ENCODE results near the gene EIF2S2. TPM values are rescaled to one million over a fixed set of nuclear protein-coding genes. Genes with fewer than 3 reads are reported as not detected.

Gene EIF2S2
- total RNA-seq, 4 donors from 2014 or later, result 32.8 to 43.1 (median 41.0) TPM

DNA sequence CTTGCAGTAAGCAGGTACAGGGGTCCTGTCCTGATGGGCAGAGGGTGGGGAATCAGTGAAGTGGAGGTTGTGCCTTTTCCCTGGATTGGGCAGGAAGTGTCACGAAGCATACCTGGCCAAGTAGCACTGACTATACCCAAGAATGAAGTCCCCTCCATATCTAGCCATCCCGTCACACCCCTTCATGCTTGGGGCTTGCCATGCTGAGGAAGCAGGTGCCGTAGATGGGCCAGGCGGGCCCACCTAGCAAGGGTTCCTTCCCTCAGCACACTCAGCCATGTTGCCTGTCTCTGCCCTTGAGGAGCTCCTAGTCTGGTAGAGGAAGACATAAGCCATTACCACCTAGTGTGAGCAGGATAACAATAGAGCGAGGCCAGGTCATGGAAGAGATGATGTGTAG, 33.5 kb downstream of the EIF2S2 start:
- TF ChIP-seq POLR2A (IDR thresholded peaks at IDR 0.05), result no peak
- no peak for TF ChIP-seq CTCF (IDR thresholded peaks at IDR 0.05)
- Histone ChIP-seq H3K36me3 (peaks cover 0 to 95% (median 8%) of the 10 kb centered on the region in 3 donors), H3K4me3 (no peak overlapping the region), H3K27ac (no peak overlapping the region), H3K27me3 (no peaks in the 10 kb centered on the region), H3K9me3 (no peaks in the 10 kb centered on the region), H3K4me1 (peaks cover 0 to 19% (median 0%) of the 10 kb centered on the region in 4 donors)
- WGBS, 2 donors, result 95 to 98% methylated on average over 5 of the region's 5 CpGs
- DNase-seq (ENCODE audit: low spot score in 2 of 2), result no peak

DNA sequence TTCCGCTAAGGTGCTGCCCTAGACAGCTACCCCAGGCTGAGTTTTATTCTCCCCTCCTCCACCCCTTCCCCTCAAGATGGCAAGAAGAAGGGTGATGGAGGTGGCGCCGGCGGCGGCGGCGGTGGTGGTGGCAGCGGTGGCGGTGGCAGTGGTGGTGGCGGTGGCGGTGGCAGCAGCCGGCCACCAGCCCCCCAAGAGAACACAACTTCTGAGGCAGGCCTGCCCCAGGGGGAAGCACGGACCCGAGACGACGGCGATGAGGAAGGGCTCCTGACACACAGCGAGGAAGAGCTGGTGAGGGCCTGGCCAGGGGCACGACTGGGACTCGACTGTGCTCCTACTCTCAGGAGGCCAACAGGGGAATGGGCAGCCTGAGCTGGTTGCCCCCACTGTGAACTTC, 35.1 kb downstream of the EIF2S2 start:
- no peak for TF ChIP-seq EP300 (IDR thresholded peaks at IDR 0.05)
- TF ChIP-seq CTCF (IDR thresholded peaks at IDR 0.05), result no peak
- no peak for TF ChIP-seq POLR2A (IDR thresholded peaks at IDR 0.05)
- no peaks in the 10 kb centered on the region for H3K27me3 ChIP-seq
- no peak overlapping the region for H3K27ac ChIP-seq
- WGBS, 2 donors, result 88 to 93% methylated on average over 20 of the region's 20 CpGs
- no peak for DNase-seq (ENCODE audit: low spot score in 2 of 2)
- H3K4me3 ChIP-seq, result no peak overlapping the region
- H3K36me3 ChIP-seq, result peaks cover 0 to 96% (median 8%) of the 10 kb centered on the region in 3 donors
- H3K4me1 ChIP-seq, result peaks cover 0 to 3% (median 0%) of the 10 kb centered on the region in 4 donors
- no peaks in the 10 kb centered on the region for H3K9me3 ChIP-seq

GRCh38 chr20:34075647-34076046, 36.4 kb downstream of the EIF2S2 start:
- Histone ChIP-seq H3K36me3 (peaks cover 0 to 86% (median 8%) of the 10 kb centered on the region in 3 donors), H3K4me3 (no peak overlapping the region), H3K27ac (no peak overlapping the region), H3K4me1 (peaks cover 0 to 3% (median 0%) of the 10 kb centered on the region in 4 donors), H3K9me3 (no peaks in the 10 kb centered on the region), H3K27me3 (no peaks in the 10 kb centered on the region)
- no peak for DNase-seq (ENCODE audit: low spot score in 2 of 2)
- 87 to 91% methylated on average over 15 to 16 of the region's 16 CpGs for WGBS, 2 donors
- TF ChIP-seq CTCF (IDR thresholded peaks at IDR 0.05), result no peak
- TF ChIP-seq POLR2A (IDR thresholded peaks at IDR 0.05), result no peak
- TF ChIP-seq EP300 (IDR thresholded peaks at IDR 0.05), result no peak

DNA sequence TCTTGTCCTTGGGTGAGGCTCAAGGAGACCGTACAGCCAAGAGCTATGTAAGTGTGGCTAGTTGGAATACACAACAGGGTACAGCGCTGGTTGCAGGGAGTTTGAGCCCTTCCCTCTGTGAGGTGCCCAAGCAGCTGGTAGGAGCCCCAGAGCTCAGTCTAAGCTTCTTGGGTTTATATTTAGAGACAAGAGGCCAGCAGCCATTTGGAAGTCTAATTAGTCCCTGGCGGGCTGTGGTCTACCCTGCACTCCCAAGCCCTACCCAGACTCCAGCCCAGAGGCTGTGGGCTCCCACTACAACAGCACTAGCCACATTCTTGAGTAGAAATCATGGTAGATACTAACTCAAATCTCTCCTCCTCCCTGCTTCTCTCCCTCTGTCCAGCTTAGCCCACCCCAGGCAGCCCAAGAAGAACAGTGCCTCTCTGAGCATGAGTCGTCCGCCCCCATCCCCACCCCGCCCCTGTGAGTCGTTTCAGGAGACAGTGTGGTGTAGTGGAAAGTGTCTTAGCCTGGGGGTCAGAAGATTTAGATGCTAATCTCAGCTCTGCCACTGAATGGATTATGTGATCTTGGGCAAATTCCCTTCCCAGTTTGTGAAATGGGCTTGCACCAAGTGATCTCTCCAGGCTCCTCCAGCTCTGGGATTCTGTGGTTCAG, 37.8 kb downstream of the EIF2S2 start:
- peaks cover 0 to 73% (median 7%) of the 10 kb centered on the region in 3 donors for H3K36me3 ChIP-seq

More for the DNA sequence above, 37.8 kb downstream of the EIF2S2 start:
- Histone ChIP-seq H3K27ac (no peak overlapping the region), H3K9me3 (no peaks in the 10 kb centered on the region), H3K4me1 (peaks cover 0 to 13% (median 6%) of the 10 kb centered on the region in 4 donors), H3K27me3 (no peaks in the 10 kb centered on the region), H3K4me3 (no peak overlapping the region)
- no peak for DNase-seq (ENCODE audit: low spot score in 2 of 2)
- no peak for TF ChIP-seq POLR2A (IDR thresholded peaks at IDR 0.05)
- no peak for TF ChIP-seq CTCF (IDR thresholded peaks at IDR 0.05)
- 55 to 68% methylated on average over 7 of the region's 7 CpGs for WGBS, 2 donors

Measured in tibial nerve (tissue), 4 donors.